D341Med (cell line): ENCODE data around the gene TP53AIP1.

Experiments
- DNase-seq: peaks from one replicate; pipeline ENCODE4 v3.0.0; 2012; ENCODE audit warnings: low spot score

Gene TP53AIP1

GRCh38 chr11:128890543-128891368 lies 51.9 kb downstream of the TP53AIP1 start, which contains the start of gene KCNJ5:
TSS of gene KCNJ5 (plus strand) at chr11:128891356. CDS start at chr11:128911274, 19,918 bp downstream.
- peak; percentile 85 for DNase-seq

DNA sequence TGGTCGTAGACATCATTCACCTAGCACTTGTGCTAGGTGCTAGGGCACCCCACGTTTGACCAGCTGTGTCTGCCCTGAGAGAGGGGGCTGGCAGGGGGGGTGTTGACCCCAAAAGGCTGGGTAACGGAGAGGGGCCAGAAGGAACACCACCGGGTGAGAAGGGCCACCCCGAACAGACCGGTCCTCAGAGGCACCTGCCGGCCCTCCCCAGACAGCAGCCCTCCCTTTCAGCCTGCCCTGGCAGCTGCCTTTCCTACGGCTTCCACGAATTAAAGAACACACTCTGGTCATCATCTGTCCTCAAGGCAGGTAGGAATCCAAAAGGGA lies 52.5 kb downstream of the TP53AIP1 start:
- no peak for DNase-seq

DNA sequence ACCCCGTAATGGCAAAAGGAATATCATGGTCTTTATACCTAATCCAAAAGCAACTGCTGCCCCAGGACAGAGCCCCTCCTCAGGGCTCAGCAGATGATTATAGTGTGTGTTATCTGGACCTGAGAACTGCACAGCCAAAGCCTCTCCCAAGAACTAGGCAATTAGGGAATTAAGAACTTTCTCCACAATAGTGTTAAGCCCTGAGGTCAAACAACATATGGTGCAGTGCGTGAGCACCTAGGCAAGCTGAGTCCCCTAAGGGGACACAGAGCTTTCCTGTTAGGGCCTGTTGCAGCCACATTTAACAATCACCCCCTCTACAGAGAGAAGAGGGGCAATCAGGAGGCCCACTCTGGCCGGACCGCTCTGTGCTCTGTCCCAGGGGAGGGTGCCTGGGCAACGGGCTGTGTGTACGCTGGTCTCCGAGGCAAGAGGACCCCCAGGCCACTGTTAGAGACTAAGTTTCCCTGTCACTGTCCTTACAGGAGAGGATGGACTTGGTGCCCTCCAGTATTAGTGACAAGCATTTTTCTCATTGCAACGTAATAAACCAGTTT lies 52.9 kb downstream of the TP53AIP1 start:
- no peak for DNase-seq

- no peak for DNase-seq
Measured at GRCh38 chr11:128888034-128888985, 54.4 kb downstream of the TP53AIP1 start.

DNA sequence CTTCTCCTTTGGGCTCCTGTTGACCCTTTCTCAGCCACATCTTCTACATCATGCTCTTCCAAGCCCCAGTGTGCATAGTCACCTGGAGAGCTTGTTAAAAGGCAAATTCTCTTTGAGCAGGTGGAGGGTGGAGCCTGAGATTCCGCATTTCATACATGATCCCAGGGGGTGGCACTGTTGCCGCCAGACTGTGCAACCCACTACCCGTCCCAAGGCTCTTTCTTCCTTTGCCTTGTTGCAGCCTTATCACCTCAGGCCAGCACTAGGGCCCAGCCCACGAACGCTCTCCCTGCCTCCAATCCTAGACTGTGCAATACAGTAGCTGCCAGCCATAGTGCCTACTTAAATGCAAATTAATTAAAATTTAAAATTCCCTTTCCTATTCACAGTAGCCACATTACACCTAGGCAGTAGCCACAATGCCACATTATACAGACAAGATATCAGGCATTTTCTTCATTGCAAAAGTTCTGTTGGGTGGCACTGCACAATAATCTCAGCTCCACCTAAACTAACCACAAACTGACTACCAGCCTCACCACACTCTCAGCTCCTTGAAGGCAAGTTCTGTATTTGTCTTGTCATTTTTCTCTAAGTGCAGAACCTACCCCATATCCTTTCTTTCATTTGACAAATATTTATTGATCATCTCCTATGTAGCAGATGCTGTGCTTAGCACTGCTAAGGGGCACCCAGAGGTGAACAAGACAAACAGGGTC lies 56.1 kb downstream of the TP53AIP1 start:
- DNase-seq: peak; percentile 53
